ENCODE measurements around the gene C7orf33.
"Not testable (repeated sequence)": the region's sequence is repeated elsewhere in the genome, so short reads cannot be mapped to it uniquely, and the experiment has no call there.

C7orf33 gene

GRCh38 chr7:148588168-148588567 lies 2.4 kb upstream of the C7orf33 start:
- H3K79me2 ChIP-seq (ENCODE audit: insufficient read depth, low read length) = no peaks in the 10 kb centered on the region
- H2AFZ ChIP-seq (ENCODE audit: low read length) = no peak overlapping the region
- TF ChIP-seq EZH2 (IDR thresholded peaks at IDR 0.05; ENCODE audit: borderline replicate concordance, low read length) (no peak), CTCF (IDR thresholded peaks at IDR 0.05; ENCODE audit: low read length) (no peak)
- no peaks in the 10 kb centered on the region for H3K4me1 ChIP-seq (ENCODE audit: insufficient read depth, low read length, severe bottlenecking)
- H3K9me2 ChIP-seq (ENCODE audit: low read depth, low read length) = no peaks in the 10 kb centered on the region
- H3K36me3 ChIP-seq (ENCODE audit: insufficient read depth, low read length) = no peaks in the 10 kb centered on the region
- H3K27ac ChIP-seq (ENCODE audit: low read depth, low read length, poor library complexity, severe bottlenecking) = no peak overlapping the region
- H3F3A ChIP-seq (ENCODE audit: insufficient read depth, low read length) = no peaks in the 10 kb centered on the region
- no peak overlapping the region for H3K4me3 ChIP-seq (ENCODE audit: low read depth, low read length, poor library complexity, severe bottlenecking)
- no peak overlapping the region for H3K4me2 ChIP-seq (ENCODE audit: low read length)
- H3K27me3 ChIP-seq (ENCODE audit: insufficient read depth, low read length) = peaks cover 10% of the 10 kb centered on the region; the same call in 1 of the 2 replicates
- H3K9me3 ChIP-seq (ENCODE audit: low read length) = no peaks in the 10 kb centered on the region
- H4K20me1 ChIP-seq (ENCODE audit: insufficient read depth, low read length) = no peaks in the 10 kb centered on the region
- H3K9ac ChIP-seq (ENCODE audit: low read length) = no peak overlapping the region

- Histone ChIP-seq H2AFZ (ENCODE audit: low read length) (no peak overlapping the region), H3K9me2 (ENCODE audit: low read depth, low read length) (no peaks in the 10 kb centered on the region), H3K79me2 (ENCODE audit: insufficient read depth, low read length) (no peaks in the 10 kb centered on the region), H3K4me2 (ENCODE audit: low read length) (no peak overlapping the region), H3K9ac (ENCODE audit: low read length) (no peak overlapping the region), H3K27ac (ENCODE audit: low read depth, low read length, poor library complexity, severe bottlenecking) (no peak overlapping the region), H3K4me3 (ENCODE audit: low read depth, low read length, poor library complexity, severe bottlenecking) (no peak overlapping the region), H3K4me1 (ENCODE audit: insufficient read depth, low read length, severe bottlenecking) (no peaks in the 10 kb centered on the region), H4K20me1 (ENCODE audit: insufficient read depth, low read length) (no peaks in the 10 kb centered on the region), H3K36me3 (ENCODE audit: insufficient read depth, low read length) (no peaks in the 10 kb centered on the region), H3F3A (ENCODE audit: insufficient read depth, low read length) (no peaks in the 10 kb centered on the region), H3K9me3 (ENCODE audit: low read length) (no peaks in the 10 kb centered on the region), H3K27me3 (ENCODE audit: insufficient read depth, low read length) (peaks cover 10% of the 10 kb centered on the region; the same call in 1 of the 2 replicates)
- TF ChIP-seq CTCF (IDR thresholded peaks at IDR 0.05; ENCODE audit: low read length) (no peak), EZH2 (IDR thresholded peaks at IDR 0.05; ENCODE audit: borderline replicate concordance, low read length) (no peak)
Measured at GRCh38 chr7:148588670-148589131, 1.9 kb upstream of the C7orf33 start.

GRCh38 chr7:148589640-148590039 lies 926 bp upstream of the C7orf33 start:
- TF ChIP-seq EZH2 (IDR thresholded peaks at IDR 0.05; ENCODE audit: borderline replicate concordance, low read length) = no peak
- Histone ChIP-seq H3K9ac (ENCODE audit: low read length) (no peak overlapping the region), H3K9me2 (ENCODE audit: low read depth, low read length) (no peaks in the 10 kb centered on the region), H3K79me2 (ENCODE audit: insufficient read depth, low read length) (no peaks in the 10 kb centered on the region), H3F3A (ENCODE audit: insufficient read depth, low read length) (no peaks in the 10 kb centered on the region), H3K27ac (ENCODE audit: low read depth, low read length, poor library complexity, severe bottlenecking) (no peak overlapping the region), H3K4me1 (ENCODE audit: insufficient read depth, low read length, severe bottlenecking) (no peaks in the 10 kb centered on the region), H4K20me1 (ENCODE audit: insufficient read depth, low read length) (no peaks in the 10 kb centered on the region), H2AFZ (ENCODE audit: low read length) (no peak overlapping the region), H3K36me3 (ENCODE audit: insufficient read depth, low read length) (no peaks in the 10 kb centered on the region), H3K4me3 (ENCODE audit: low read depth, low read length, poor library complexity, severe bottlenecking) (no peak overlapping the region), H3K9me3 (ENCODE audit: low read length) (no peaks in the 10 kb centered on the region), H3K27me3 (ENCODE audit: insufficient read depth, low read length) (peaks cover 10% of the 10 kb centered on the region; the same call in 1 of the 2 replicates), H3K4me2 (ENCODE audit: low read length) (no peak overlapping the region)

GRCh38 chr7:148596354-148596753 lies 5.8 kb downstream of the C7orf33 start:
- not testable (repeated sequence) for H3K36me3 ChIP-seq (ENCODE audit: insufficient read depth, low read length); H3K27me3 ChIP-seq (ENCODE audit: insufficient read depth, low read length); H3F3A ChIP-seq (ENCODE audit: insufficient read depth, low read length); H3K9me2 ChIP-seq (ENCODE audit: low read depth, low read length); H3K4me3 ChIP-seq (ENCODE audit: low read depth, low read length, poor library complexity, severe bottlenecking); H3K79me2 ChIP-seq (ENCODE audit: insufficient read depth, low read length); H4K20me1 ChIP-seq (ENCODE audit: insufficient read depth, low read length); H3K27ac ChIP-seq (ENCODE audit: low read depth, low read length, poor library complexity, severe bottlenecking); H3K4me2 ChIP-seq (ENCODE audit: low read length); H3K9ac ChIP-seq (ENCODE audit: low read length); H3K4me1 ChIP-seq (ENCODE audit: insufficient read depth, low read length, severe bottlenecking); H3K9me3 ChIP-seq (ENCODE audit: low read length); H2AFZ ChIP-seq (ENCODE audit: low read length)
